HG02759 (cell line): ENCODE data around the gene COA5.
"Not testable (repeated sequence)": the region's sequence is repeated elsewhere in the genome, so short reads cannot be mapped to it uniquely, and the experiment has no call there.

Experiments used
- ATAC-seq: cut with Tn5 transposase; IDR thresholded peaks from one replicate; pipeline ENCODE4 v1.9.1; 2021; ENCODE audit warnings: mild to moderate bottlenecking, moderate library complexity; ENCODE audit not compliant: unreplicated experiment

Gene COA5

DNA sequence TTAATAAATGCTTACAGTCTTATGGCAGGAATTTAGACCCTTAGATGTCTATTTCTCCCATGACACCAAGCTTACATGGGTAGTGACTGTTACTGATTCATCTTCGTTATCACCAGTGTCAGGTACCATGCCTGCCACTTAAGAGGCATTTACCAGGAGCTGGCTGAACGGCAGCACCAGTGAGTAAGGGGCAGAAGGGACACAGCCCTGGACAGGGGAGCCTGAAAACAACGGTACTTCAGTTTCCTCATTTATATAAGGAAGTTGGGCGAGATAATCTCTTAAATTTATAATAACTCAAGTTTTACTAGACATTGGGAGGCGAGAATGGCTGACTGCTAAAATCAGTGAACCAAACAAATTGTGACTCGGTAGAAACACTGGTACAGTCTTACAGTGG, 1.2 kb downstream of the COA5 start:
- no peak for ATAC-seq

DNA sequence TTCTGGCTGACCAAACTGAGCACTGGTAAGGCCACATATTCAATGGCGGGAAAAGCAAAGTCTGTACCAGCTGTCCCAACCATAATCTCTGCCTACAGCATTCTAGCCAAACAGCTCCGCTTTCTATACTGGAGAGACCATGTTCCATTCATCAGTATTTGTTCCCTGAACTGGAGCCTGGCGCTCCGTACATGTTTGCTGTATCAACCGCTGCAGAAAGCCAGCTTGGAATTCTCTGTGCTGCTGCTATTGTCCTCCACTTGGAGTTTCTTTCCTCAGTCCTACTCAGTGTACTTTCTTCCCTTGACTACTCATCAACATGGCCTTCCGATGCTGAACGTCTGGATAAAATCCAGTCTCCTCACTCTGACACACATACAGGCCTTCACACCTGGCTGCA, 1.9 kb downstream of the COA5 start:
- ATAC-seq: no peak

GRCh38 chr2:98605076-98605475, 3.2 kb downstream of the COA5 start:
- no peak for ATAC-seq

DNA sequence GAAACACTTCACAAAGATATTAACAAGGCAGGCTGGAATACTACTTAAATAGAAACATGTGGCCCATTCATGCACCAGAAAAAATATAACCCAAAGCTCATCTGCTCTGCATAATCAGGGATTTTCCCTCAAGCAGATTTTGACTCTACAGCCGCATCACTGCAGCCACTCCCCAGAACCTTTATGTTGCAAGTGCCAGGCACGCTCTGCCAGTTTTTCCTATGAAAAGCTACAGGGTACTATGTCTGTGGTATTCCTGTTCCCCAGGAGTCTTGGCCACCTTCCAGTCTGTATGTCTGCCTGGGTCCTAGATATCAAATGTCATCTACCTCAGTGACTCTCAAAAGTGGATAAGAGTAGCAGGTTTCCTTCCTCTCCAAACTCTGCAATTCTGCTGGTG, 3.8 kb downstream of the COA5 start:
- ATAC-seq: no peak

GRCh38 chr2:98601532-98602132, 6.7 kb downstream of the COA5 start:
- ATAC-seq: peak; percentile 74

- ATAC-seq: no peak
Measured at GRCh38 chr2:98598781-98599428, 9.4 kb downstream of the COA5 start.

- ATAC-seq: not testable (repeated sequence)
Measured at GRCh38 chr2:98594665-98595064, 13.6 kb downstream of the COA5 start.

DNA sequence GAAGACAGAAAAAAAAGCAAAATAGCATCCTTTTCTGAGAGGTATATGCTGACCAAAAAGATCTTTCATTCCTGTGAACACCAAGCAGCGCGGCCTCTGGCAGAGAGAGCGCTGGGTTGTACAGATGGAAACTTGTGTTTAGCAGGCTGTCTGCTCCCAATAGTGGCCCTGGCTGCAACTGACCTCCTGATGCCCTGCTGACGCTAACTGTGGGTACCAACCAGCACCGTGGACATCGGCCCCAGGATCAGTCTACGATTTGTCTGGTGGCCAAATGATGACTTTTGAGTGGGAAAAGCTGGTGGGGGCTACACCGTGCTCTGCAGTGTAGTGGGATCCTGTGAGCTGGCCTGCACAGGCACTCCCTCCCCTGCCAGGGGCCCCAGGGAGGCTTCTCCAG, 15.7 kb downstream of the COA5 start:
- no peak for ATAC-seq

DNA sequence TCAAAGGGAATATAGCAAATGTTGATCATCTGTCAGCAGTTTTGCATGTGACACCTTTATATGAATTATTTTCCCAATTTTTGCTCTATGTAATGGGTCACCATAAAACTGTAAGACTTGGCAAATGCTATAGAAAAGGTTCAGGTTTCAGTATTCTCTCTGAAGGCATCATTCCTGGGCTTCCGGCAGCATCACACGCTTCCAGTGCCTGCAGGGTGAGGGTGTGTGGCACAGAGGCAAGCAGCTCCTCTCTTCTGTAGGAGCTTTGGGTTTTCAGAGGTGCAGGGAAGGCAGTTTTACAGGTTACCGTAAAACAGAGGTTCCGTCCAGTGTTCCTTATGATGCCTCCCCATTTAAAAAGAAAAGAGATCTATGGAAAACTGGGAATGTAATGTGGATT, 18.8 kb downstream of the COA5 start:
- no peak for ATAC-seq

GRCh38 chr2:98588880-98589431, 19.4 kb downstream of the COA5 start:
- no peak for ATAC-seq

DNA sequence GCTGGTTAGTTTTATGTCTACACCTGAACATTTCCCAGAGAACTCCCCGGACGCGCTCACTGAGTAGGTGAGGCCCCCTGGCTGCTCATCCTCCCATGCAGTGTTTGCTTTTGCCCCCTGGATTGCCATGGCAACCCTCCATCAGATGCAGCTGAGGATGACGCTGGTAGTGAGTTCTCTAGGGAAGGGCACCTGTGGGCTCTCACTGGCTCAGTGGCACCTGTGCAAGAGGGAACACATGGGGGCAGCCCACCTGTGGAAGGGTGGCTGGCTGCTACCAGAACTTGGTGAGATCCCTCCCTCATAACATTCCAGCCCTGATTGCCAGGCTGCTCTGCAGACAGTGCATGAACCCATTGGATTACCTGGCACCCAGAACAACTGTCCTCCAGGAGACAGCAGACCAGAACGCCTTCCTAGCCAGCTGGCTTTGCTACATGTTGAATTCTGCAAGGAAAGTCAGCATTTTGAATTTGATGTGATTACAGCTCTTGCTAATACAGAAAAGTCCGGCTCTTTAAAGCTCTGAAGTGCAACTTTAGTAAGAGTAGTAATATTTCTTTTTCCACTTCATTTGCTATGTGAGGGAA, 21.7 kb downstream of the COA5 start:
- no peak for ATAC-seq

GRCh38 chr2:98585386-98585785, 22.9 kb downstream of the COA5 start:
- ATAC-seq: no peak

- ATAC-seq: no peak
Measured at GRCh38 chr2:98583816-98584618, 24.3 kb downstream of the COA5 start.

DNA sequence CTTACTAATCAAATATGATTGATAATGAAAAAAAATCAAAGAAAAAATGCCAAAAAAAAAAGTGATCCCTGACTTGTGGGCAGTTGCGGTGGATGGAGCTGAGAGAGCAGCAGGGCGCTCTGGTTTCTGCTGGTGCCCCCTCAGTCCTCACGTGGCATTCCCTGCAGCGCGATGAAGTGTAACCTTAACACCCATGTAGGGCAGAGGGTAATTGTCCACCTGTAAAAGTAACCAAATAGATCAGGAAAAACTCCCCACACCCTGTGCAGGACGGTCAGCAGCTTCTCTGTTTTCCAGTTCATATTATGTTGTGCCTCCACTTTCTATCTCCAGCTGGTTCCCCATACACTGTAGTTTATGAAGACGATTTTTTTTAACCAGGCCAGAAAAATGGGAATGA, 25.0 kb downstream of the COA5 start:
- no peak for ATAC-seq

DNA sequence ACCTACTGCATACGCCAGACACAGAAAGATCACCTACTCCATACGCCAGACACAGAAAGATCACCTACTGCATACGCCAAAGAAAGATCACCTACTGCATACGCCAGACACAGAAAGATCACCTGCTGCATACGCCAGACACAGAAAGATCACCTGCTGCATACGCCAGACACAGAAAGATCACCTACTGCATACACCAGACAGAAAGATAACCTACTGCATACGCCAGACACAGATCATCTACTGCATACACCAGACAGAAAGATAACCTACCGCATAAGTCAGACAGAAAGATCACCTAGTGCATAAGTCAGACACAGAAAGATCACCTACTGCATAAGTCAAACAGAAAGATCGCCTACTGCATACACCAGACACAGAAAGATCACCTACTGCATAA, 25.8 kb downstream of the COA5 start:
- ATAC-seq: no peak

DNA sequence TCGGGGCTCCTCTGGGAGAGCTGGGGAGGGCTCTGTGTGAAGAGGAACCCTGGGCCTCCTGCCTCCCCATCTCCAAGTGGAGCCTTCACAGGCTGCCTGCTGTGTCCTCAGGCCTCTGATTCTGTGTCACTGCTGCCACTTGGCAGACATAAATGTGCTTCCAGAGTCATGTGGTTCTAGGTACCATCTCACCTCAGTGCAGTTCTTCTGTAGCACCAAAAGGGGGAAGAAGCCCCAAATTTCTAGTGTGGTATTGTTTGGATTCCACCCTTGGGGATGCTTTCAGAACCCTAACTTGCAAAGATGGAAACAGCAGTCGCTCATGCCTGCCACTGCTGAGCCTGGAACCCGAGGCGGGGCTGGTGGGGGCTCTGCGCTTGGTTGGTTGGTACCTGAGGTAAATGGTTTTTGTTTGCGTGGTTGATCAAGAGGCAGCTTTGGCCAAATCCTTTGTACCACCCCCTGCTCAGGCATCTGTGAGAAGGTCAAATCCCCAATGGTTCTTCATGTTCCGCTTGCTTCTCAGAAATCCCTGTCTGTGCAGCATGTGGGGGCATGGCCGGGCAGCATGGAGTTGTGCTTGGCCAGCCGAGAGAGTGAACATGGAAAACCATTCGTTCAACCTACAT, 27.5 kb downstream of the COA5 start:
- no peak for ATAC-seq

DNA sequence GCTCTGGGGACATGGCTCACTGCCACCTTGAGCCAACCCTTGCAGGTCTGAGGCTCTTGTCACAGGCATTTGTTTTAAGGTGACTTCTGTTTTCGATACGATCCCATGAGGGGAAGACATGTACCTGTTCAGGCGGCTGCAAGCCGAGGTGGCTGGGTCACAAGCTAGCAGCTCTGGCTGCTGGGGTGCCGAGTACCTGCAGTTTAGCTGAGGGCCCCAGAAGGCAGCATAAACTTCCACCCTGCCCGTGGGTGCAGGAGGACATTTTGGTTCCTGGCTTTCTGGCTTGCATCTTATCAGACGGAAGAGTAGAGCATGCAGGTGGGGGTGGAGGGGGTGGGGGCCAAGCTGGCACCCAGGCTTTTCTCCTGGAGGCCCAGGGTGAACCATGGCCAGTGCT, 28.4 kb downstream of the COA5 start:
- no peak for ATAC-seq

DNA sequence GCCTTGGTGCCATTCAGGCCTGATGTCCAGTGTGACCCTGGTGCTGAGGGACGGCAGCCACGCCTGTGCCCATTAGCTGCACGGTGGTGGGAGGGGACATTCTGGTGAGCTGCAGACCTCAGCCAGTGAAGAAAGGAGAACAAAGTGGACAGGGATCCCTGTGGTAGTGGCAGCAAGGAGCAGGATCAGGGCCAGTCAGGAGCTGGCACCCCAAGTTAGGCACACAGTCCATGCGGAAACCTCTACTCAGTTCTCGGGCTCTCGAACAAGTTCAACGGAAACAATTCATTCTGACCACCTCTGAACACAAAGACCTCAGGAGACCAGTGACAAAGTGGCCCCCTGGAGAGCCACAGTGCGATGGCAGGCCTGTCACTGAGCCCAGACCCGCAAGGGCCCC, 30.1 kb downstream of the COA5 start:
- ATAC-seq: no peak

DNA sequence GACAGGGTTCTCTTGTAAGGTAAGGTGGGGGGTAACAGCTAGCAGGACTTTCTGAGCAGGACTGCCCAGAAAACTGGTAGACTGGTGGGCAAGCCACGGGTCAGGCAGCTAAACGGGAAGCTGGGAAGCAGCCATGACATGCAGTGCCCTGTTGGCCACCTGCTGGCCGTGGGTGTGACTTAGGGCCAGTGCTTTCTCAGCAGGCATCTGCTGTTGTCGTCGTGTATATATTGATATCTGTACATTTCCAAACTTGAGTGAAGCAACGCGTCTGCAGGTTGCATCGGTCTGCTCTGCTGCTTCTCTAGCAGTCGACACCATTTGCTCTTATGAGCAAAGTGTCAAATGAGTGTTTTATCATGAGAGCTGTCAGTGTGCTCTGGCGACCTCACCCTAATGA, 31.0 kb downstream of the COA5 start:
- no peak for ATAC-seq

DNA sequence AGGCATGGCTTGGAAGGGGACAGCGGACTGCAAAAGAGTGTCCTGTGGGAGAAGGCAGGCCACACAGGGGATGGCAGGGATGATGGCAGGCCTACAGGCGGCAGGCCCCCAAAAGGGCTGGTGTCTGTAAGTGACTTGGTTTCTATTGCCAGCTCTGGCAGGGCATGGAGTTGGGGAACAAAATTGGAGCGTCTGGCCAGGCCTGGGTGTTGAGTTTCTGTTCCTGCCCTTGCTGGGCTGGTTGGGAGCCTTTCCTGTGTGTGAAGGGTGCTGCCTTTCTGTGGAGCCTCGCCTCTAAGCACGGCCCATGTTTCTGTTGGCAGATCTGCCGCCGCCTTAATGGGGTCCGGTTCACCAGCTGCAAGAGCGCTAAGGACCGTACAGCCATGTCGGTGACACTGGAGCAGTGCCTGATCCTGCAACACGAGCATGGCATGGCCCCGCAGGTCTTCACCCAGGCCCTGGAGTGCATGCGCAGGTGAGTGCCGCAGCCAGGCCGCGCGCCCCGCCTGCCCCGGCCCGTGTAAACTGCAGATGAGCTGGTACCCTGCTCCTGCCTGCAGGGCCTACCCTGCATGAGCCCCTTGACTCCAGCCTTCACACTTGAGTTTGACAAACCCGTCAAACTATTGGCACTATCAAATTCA, 31.5 kb downstream of the COA5 start:
- no peak for ATAC-seq

GRCh38 chr2:98573426-98573825, 34.9 kb downstream of the COA5 start:
- ATAC-seq: no peak
